H9 (cell line): ENCODE results near the gene MAP2K7. TPM values are rescaled to one million over a fixed set of nuclear protein-coding genes. Genes with fewer than 3 reads are reported as not detected.

Experiments
- DNase-seq: peaks from one replicate; pipeline ENCODE4 v3.0.0-alpha.2; 2017
- H2AFZ ChIP-seq: one replicate; pipeline ENCODE4 v1.6.1; 2013; ENCODE audit warnings: mild to moderate bottlenecking, low read length, control low read depth, moderate library complexity
- H2AK5ac ChIP-seq: 2 replicates; pipeline ENCODE4 v1.6.1; 2013; ENCODE audit warnings: low read length, control low read depth, mixed read lengths; ENCODE audit not compliant: insufficient read length
- H2BK120ac ChIP-seq: one replicate; pipeline ENCODE4 v1.6.1; 2013; ENCODE audit warnings: low read depth, mild to moderate bottlenecking, low read length, control low read depth, inconsistent platforms; ENCODE audit not compliant: poor library complexity, severe bottlenecking
- H2BK12ac ChIP-seq: 2 replicates; pipeline ENCODE4 v1.6.1; 2013; ENCODE audit warnings: low read length, control low read depth, mixed read lengths, low read depth; ENCODE audit not compliant: insufficient read length
- H2BK15ac ChIP-seq: 2 replicates; pipeline ENCODE4 v1.6.1; 2013; ENCODE audit warnings: low read depth, low read length, control low read depth
- H2BK20ac ChIP-seq: one replicate; pipeline ENCODE4 v1.6.1; 2013; ENCODE audit warnings: low read depth, mild to moderate bottlenecking, low read length, control low read depth, inconsistent platforms; ENCODE audit not compliant: poor library complexity, severe bottlenecking
- H2BK5ac ChIP-seq: 2 replicates; pipeline ENCODE4 v1.6.1; 2013; ENCODE audit warnings: low read length, control low read depth, mixed read lengths; ENCODE audit not compliant: insufficient read length
- H3K14ac ChIP-seq: 2 replicates; pipeline ENCODE4 v1.6.1; 2013; ENCODE audit warnings: low read length, control low read depth; ENCODE audit not compliant: insufficient read depth
- H3K18ac ChIP-seq: 2 replicates; pipeline ENCODE4 v1.6.1; 2013; ENCODE audit warnings: low read depth, mild to moderate bottlenecking, mixed read lengths, low read length, control low read depth; ENCODE audit not compliant: insufficient read length
- H3K23ac ChIP-seq: 2 replicates; pipeline ENCODE4 v1.6.1; 2013; ENCODE audit warnings: low read length, control low read depth, mixed read lengths, low read depth; ENCODE audit not compliant: insufficient read length
- H3K23me2 ChIP-seq: 2 replicates; pipeline ENCODE4 v1.6.1; 2013; ENCODE audit warnings: low read depth, mild to moderate bottlenecking, mixed read lengths, low read length, control low read depth; ENCODE audit not compliant: insufficient read length, poor library complexity, severe bottlenecking
- H3K27ac ChIP-seq: 2 replicates; pipeline ENCODE4 v1.5.1; 2013; ENCODE audit warnings: low read length, control low read depth, mixed read lengths, low read depth; ENCODE audit not compliant: insufficient read length
- H3K27me3 ChIP-seq: 2 replicates; pipeline ENCODE4 v1.6.1; 2013; ENCODE audit warnings: low read length, control low read depth, inconsistent platforms; ENCODE audit not compliant: insufficient read depth
- H3K4ac ChIP-seq: 2 replicates; pipeline ENCODE4 v1.6.1; 2013; ENCODE audit warnings: low read depth, mild to moderate bottlenecking, control low read depth, inconsistent platforms, low read length, moderate library complexity
- H3K4me1 ChIP-seq: 2 replicates; pipeline ENCODE4 v1.6.1; 2013; ENCODE audit warnings: low read length, control low read depth, inconsistent platforms; ENCODE audit not compliant: insufficient read depth
- H3K4me2 ChIP-seq: 2 replicates; pipeline ENCODE4 v1.6.1; 2013; ENCODE audit warnings: low read length, control low read depth, mixed read lengths; ENCODE audit not compliant: insufficient read length, insufficient read depth
- H3K56ac ChIP-seq: 2 replicates; pipeline ENCODE4 v1.6.1; 2013; ENCODE audit warnings: low read depth, mild to moderate bottlenecking, mixed read lengths, low read length, control low read depth; ENCODE audit not compliant: insufficient read length
- H3K79me1 ChIP-seq: 2 replicates; pipeline ENCODE4 v1.6.1; 2013; ENCODE audit warnings: low read depth, mild to moderate bottlenecking, moderate library complexity, low read length, control low read depth, inconsistent platforms; ENCODE audit not compliant: insufficient read depth, poor library complexity, severe bottlenecking
- H3K79me2 ChIP-seq: 2 replicates; pipeline ENCODE4 v1.6.1; 2013; ENCODE audit warnings: low read length, control low read depth, inconsistent platforms; ENCODE audit not compliant: insufficient read depth
- H3K9ac ChIP-seq: 2 replicates; pipeline ENCODE4 v1.6.1; 2013; ENCODE audit warnings: low read length, control low read depth, mixed read lengths; ENCODE audit not compliant: insufficient read length; ENCODE audit errors: extremely low read depth
- H3K9me3 ChIP-seq: one replicate; pipeline ENCODE4 v1.6.1; 2013; ENCODE audit warnings: low read depth, low read length, inconsistent platforms; ENCODE audit not compliant: control insufficient read depth
- H3T11ph ChIP-seq: one replicate; pipeline ENCODE4 v1.6.1; 2013; ENCODE audit warnings: mild to moderate bottlenecking, low read length, control low read depth, inconsistent platforms
- H4K20me1 ChIP-seq: one replicate; pipeline ENCODE4 v1.6.1; 2013; ENCODE audit not compliant: control insufficient read depth, insufficient read length, insufficient read depth
- H4K5ac ChIP-seq: 2 replicates; pipeline ENCODE4 v1.6.1; 2013; ENCODE audit warnings: low read depth, mild to moderate bottlenecking, mixed read lengths, low read length, control low read depth; ENCODE audit not compliant: insufficient read length
- H4K8ac ChIP-seq: replicated peaks from 2 replicates; pipeline ENCODE4 v1.6.1; 2013; ENCODE audit warnings: low read length, control low read depth, mixed read lengths, low read depth; ENCODE audit not compliant: insufficient read length
- H4K91ac ChIP-seq: 2 replicates; pipeline ENCODE4 v1.6.1; 2013; ENCODE audit warnings: low read depth, mild to moderate bottlenecking, moderate library complexity, mixed read lengths, low read length, control low read depth; ENCODE audit not compliant: insufficient read length
- H3K27ac Mint-ChIP-seq, 3 experiments: 2 replicates in 2 of 3; 3 replicates in 1 of 3; pipeline ENCODE4 v1.8.0; 2020 to 2021; ENCODE audit warnings: mixed read lengths in 3 of 3, mild to moderate bottlenecking in 1 of 3, moderate library complexity in 1 of 3
- H3K27me3 Mint-ChIP-seq: 2 replicates; pipeline ENCODE4 v1.8.0; 2021; ENCODE audit warnings: low read depth, mild to moderate bottlenecking, moderate library complexity, mixed read lengths
- H3K36me3 Mint-ChIP-seq, 3 experiments: 2 replicates in 2 of 3; 3 replicates in 1 of 3; pipeline ENCODE4 v1.8.0; 2020 to 2021; ENCODE audit warnings: low read depth in 3 of 3, mixed read lengths in 3 of 3; ENCODE audit not compliant: insufficient read depth in 1 of 3
- H3K4me1 Mint-ChIP-seq, 2 experiments: 2 replicates each; pipeline ENCODE4 v1.8.0; 2020; ENCODE audit warnings: mixed read lengths in 2 of 2
- H3K4me3 Mint-ChIP-seq, 2 experiments: 2 replicates in 1 of 2; 3 replicates in 1 of 2; pipeline ENCODE4 v1.8.0; 2020 to 2021; ENCODE audit warnings: mild to moderate bottlenecking in 2 of 2, mixed read lengths in 2 of 2, moderate library complexity in 1 of 2
- H3K9me3 Mint-ChIP-seq, 2 experiments: 2 replicates in 1 of 2; 3 replicates in 1 of 2; pipeline ENCODE4 v1.8.0; 2020; ENCODE audit warnings: mild to moderate bottlenecking in 2 of 2, mixed read lengths in 2 of 2, moderate library complexity in 1 of 2
- WGBS: extraction: QIAGEN DNeasy Blood & Tissue Kit; methylation state at CpG from one replicate; pipeline ENCODE4 v1.1.7; 2013; ENCODE audit warnings: missing lambda C conversion rate, low lambda C conversion rate, mixed read lengths; ENCODE audit not compliant: insufficient read length; ENCODE audit errors: extremely low coverage; 5-methylcytosine and 5-hydroxymethylcytosine counted together
- total RNA-seq: library from RNA; stranded (reverse); gene quantifications from 2 replicates; pipeline ENCODE4 v1.2.1, GENCODE V29; 2021
- TF ChIP-seq, protein P1 (sequence below): fragments of 200-600 bp; sonication (generic); conservative IDR thresholded peaks from 3 replicates; pipeline ENCODE4 v1.8.0; 2021; ENCODE audit warnings: antibody characterized with exemption, mild to moderate bottlenecking

The MAP2K7 gene
- total RNA-seq, 1 experiment from 2014 or later = 48.1 TPM

DNA sequence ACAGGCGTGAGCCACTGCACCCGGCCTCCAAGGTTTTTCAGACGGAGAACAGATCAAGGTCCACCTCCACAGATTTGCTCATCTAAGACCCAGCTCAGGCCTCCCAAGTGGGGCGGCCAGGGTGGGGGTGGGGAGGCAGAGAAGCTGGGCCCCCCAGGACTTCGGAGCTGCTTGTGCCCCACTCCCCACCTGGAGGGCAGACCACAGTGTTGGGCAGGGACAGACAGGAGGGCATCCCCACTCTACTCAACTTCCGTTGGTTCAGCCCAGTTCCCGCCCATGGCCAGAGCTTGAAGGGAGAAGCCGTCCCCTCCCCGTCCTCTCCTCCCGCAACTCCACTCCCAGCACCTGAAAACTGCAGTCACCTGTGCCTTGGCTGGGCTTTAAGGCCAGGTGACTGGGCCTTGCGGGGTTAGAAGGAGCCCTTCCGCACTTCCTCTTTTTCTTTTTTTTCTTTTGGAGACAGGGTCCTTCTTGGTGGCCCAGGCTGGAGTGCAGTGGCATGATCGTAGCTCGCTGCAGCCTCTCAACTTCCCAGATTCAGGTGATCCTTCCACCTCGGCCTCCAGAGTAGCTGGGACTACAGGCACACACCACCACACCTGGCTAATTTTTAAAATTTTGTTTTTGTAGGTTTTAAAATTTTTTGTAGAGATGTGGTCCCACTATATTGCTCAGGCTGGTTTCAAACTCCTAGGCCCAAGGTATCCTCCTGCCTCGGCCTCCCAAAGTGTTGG is 16.1 kb upstream of the MAP2K7 start:
- Histone ChIP-seq H2BK12ac (peak overlapping the region; percentile 7), H3K14ac (no peak overlapping the region), H2AFZ (no peak overlapping the region), H2BK120ac (no peak overlapping the region), H2BK20ac (no peak overlapping the region), H3K27me3 (no peaks in the 10 kb centered on the region), H2BK15ac (no peak overlapping the region), H3K4me1 (no peaks in the 10 kb centered on the region), H4K8ac (no peak overlapping the region), H3K56ac (no peak overlapping the region), H3K4me2 (peak overlapping the region; percentile 82), H2BK5ac (no peak overlapping the region), H4K5ac (no peak overlapping the region), H4K20me1 (no peaks in the 10 kb centered on the region), H3K9ac (no peak overlapping the region), H3K9me3 (no peaks in the 10 kb centered on the region), H3K79me1 (no peaks in the 10 kb centered on the region), H3T11ph (no peak overlapping the region), H3K27ac (no peak overlapping the region), H3K23ac (no peak overlapping the region), H3K18ac (no peak overlapping the region), H3K23me2 (peaks cover 3% of the 10 kb centered on the region), H4K91ac (no peak overlapping the region), H3K79me2 (no peaks in the 10 kb centered on the region; the same call in 1 of the 2 replicates), H2AK5ac (no peak overlapping the region), H3K4ac (no peak overlapping the region)
- DNase-seq = peak; percentile 65
- peaks cover 27% of the 10 kb centered on the region for H3K27me3 Mint-ChIP-seq
- H3K36me3 Mint-ChIP-seq = no peaks in the 10 kb centered on the region
- peaks cover 1 to 3% of the 10 kb centered on the region in 2 experiments; a peak in 3 of 5 replicates for H3K9me3 Mint-ChIP-seq
- no peak overlapping the region for H3K27ac Mint-ChIP-seq
- TF ChIP-seq, protein P1, sequence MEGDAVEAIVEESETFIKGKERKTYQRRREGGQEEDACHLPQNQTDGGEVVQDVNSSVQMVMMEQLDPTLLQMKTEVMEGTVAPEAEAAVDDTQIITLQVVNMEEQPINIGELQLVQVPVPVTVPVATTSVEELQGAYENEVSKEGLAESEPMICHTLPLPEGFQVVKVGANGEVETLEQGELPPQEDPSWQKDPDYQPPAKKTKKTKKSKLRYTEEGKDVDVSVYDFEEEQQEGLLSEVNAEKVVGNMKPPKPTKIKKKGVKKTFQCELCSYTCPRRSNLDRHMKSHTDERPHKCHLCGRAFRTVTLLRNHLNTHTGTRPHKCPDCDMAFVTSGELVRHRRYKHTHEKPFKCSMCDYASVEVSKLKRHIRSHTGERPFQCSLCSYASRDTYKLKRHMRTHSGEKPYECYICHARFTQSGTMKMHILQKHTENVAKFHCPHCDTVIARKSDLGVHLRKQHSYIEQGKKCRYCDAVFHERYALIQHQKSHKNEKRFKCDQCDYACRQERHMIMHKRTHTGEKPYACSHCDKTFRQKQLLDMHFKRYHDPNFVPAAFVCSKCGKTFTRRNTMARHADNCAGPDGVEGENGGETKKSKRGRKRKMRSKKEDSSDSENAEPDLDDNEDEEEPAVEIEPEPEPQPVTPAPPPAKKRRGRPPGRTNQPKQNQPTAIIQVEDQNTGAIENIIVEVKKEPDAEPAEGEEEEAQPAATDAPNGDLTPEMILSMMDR = no peak
- H3K4me3 Mint-ChIP-seq = peak overlapping the region in 1 of 2 experiments; percentile 76; a peak in 3 of 5 replicates
- peaks cover 4 to 11% of the 10 kb centered on the region in 2 experiments for H3K4me1 Mint-ChIP-seq
- WGBS = no CpG with 5 or more reads among the region's 16 CpGs
